ENCODE data around the gene ZNF132.
A peak's percentile ranks its signal among the peaks of the same experiment; 100 is the strongest.
"Not testable (repeated sequence)": the region's sequence is repeated elsewhere in the genome, so short reads cannot be mapped to it uniquely, and the experiment has no call there.

Gene ZNF132

GRCh38 chr19:58451358-58452101, 11.6 kb upstream of the ZNF132 start, which contains the start of gene ZNF324B:
Gene ZNF324B, plus strand, starts transcription at chr19:58451622. Its CDS starts 2,080 bp downstream, at chr19:58453702.
- peak within 1 kb of the TSS; percentile 85 for H3K4me3 ChIP-seq (replicated peaks; ENCODE audit: low read depth, low read length)
- no peak for TF ChIP-seq CTCF (IDR thresholded peaks at IDR 0.05; ENCODE audit: low read depth, low read length, missing control alignments)
- peak; percentile 87 for DNase-seq (ENCODE audit: extremely low read depth, low read depth)

- TF ChIP-seq CTCF (IDR thresholded peaks at IDR 0.05; ENCODE audit: low read depth, low read length, missing control alignments), result no peak
- DNase-seq (ENCODE audit: extremely low read depth, low read depth), result no peak
- H3K4me3 ChIP-seq (replicated peaks; ENCODE audit: low read depth, low read length), result peak overlapping the region; percentile 85
Observed at GRCh38 chr19:58450856-58451357, 11.0 kb upstream of the ZNF132 start.

DNA sequence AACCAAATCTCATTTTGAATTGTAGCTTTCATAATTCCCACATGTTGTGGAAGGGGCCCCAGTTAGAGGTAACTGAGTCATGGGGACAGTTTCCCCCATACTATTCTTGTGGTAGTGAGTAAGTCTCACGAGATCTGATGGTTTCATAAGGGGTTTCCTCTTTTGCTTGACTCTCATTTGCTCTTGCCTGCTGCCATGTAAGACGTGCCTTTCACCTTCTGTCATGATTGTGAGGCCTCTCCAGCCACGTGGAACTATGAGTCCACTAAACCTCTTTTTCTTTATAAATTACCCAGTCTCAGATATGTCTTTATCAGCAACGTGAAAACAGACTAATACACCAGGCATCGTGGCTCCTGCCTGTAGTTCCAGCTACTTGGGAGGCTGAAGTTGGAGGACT, 10.0 kb upstream of the ZNF132 start:
- H3K4me3 ChIP-seq (replicated peaks; ENCODE audit: low read depth, low read length); DNase-seq (ENCODE audit: extremely low read depth, low read depth): not testable (repeated sequence)

DNA sequence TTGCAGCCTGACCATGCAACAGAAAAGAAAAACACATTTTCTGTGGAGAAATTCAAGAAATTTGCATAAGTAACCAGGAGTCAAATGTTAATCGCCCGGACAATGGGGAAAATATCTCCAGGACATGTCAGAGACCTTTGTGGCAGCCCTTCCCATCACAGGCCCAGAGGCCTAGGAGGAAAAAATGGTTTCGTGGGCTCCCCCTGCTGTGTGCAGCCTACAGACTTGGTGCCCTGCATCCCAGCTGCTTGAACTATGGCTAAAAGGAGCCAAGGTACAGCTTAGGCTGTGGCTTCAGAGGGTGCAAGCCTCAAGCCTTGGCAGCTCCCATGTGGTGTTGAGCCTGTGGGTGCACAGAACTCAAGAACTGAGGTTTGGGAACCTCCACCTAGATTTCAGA, 8.9 kb upstream of the ZNF132 start:
- DNase-seq (ENCODE audit: extremely low read depth, low read depth); H3K4me3 ChIP-seq (replicated peaks; ENCODE audit: low read depth, low read length): not testable (repeated sequence)

- not testable (repeated sequence) for H3K4me3 ChIP-seq (replicated peaks; ENCODE audit: low read depth, low read length); DNase-seq (ENCODE audit: extremely low read depth, low read depth)
Observed at GRCh38 chr19:58442986-58443385, 3.0 kb upstream of the ZNF132 start.

- no peak for TF ChIP-seq CTCF (IDR thresholded peaks at IDR 0.05; ENCODE audit: low read depth, low read length, missing control alignments)
- H3K4me3 ChIP-seq (replicated peaks; ENCODE audit: low read depth, low read length), result peak overlapping the region; percentile 57
Observed at GRCh38 chr19:58440556-58440955, 603 bp upstream of the ZNF132 start.

GRCh38 chr19:58434217-58434616, 5.7 kb downstream of the ZNF132 start:
- no peak overlapping the region for H3K4me3 ChIP-seq (replicated peaks; ENCODE audit: low read depth, low read length)
- no peak for DNase-seq (ENCODE audit: extremely low read depth, low read depth)
- TF ChIP-seq CTCF (IDR thresholded peaks at IDR 0.05; ENCODE audit: low read depth, low read length, missing control alignments), result no peak

More at GRCh38 chr19:58440556-58440955, 603 bp upstream of the ZNF132 start:
- no peak for DNase-seq (ENCODE audit: extremely low read depth, low read depth)

- no peak for DNase-seq (ENCODE audit: extremely low read depth, low read depth)
- no peak for TF ChIP-seq CTCF (IDR thresholded peaks at IDR 0.05; ENCODE audit: low read depth, low read length, missing control alignments)
- no peak overlapping the region for H3K4me3 ChIP-seq (replicated peaks; ENCODE audit: low read depth, low read length)
Observed at GRCh38 chr19:58429745-58430144, 10.2 kb downstream of the ZNF132 start.
